Amniotic stem cell (primary cell): ENCODE measurements around the gene AIFM3.

ENCODE experiments used
- DNase-seq: peaks from one replicate; lab custom pipeline; 2025; lab: John Stamatoyannopoulos, UW

The AIFM3 gene

DNA sequence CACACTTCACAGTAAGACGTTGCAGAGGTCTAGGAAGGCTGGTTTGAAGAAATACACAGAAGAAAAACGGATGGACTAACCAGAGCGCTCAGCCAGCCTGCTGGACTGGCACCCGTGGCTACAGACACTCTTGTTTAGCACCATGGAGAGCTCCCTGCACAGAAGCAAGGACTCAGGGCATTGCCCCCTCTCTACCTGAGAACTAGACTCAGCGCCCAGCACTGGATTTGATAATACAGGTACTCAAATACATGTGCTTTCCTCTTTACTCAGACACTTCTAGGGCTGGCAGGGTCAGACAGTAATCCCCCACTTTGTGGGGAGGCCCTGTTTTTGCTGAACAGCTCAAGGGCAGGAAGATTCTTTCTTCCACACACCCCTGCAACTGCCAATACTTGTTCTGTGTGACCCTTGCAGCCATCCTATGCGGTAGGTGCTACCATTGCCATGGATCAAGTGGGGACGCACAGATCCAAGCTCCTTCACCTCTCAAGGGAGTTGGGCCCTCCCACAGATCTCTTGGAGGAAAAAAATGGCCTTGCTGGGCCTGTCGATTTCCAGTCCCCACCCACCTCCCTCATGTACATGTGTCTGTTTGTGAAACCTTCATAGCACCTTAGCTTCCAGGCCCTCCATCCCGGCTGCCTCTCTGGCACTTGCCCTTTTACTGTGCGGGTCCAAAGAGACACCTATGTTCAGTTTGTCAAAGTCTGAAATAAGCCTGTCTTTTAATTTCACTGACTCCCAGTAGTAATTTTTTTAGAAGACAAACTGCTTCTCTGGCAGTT is 42.8 kb downstream of the AIFM3 start:
- no peak for DNase-seq

DNA sequence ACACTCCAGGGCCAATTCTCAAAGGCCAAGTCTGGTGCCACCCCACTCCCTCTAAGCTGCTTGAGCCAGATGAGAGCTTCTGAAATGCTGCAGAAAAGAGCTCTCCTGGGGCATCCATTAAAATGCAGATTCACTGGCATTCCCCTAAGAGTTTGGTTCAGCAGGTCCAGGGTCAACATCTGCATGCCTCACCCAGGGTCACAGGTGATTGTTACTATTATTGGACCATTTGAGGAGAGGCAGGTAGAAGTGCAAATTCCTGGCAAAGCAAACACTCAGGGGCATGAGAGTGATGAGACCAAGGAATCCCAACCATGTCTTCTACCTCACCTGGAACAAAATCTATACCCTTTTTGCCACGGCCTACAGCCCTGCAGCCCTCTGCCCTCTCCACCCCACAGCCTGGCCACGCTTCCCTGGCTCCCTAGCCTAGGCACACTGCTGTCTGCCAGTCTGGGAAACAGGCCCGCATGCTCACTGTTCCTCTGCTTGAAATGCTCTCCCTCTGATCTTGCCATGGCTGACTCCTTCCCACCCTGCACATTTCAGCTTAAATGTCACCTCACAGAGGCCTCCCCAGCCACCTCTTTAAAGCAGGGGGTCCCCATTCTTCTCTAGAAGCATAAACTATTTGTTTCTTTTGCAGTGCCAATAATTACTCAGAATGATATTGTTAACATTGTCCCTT is 43.5 kb downstream of the AIFM3 start:
- DNase-seq = no peak

DNA sequence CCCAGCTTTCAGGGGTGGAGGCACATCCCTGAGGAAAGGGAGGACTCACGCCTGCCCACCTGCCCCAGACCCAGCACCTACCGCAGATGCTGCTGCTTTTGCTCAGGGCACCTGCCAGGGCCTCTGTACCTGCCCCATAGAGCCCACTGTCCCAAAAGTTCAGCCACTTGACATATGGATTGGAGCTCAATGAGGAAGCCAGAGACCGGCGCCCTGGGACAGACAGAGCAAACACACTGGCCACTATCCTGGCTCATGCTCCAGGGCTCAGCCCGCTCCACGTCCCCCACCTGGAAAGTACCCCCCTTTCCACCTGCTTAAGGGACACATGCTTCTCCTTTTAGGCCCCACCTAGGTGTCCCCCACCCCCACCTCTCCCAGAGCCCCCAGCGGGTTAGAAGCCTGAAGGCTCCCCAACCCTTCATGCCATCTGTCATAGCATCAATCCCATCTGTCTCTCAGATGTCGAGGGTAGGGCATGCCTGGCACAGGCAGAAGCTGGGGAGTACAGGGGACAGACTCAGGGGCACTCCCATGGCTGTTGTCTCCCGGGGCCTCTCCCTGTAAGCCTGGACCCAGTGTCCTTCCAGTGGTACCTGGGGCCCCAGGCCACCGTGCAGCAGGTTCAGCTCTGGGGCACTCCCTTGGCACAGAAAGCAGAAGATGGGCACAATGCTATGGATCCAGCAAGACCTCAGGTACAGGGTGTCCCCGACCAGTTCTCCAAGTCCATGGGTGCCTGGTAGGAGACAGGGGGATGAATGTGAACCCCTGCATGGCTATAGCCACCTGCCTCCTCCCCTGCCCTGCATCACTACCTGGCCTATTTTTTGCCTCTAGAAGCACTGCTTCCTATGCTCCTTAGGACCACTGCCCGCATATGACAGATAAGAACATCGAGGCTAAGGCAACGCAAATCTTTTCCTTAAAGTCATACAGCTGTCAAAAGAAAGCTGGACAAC is 45.7 kb downstream of the AIFM3 start:
- DNase-seq = no peak

DNA sequence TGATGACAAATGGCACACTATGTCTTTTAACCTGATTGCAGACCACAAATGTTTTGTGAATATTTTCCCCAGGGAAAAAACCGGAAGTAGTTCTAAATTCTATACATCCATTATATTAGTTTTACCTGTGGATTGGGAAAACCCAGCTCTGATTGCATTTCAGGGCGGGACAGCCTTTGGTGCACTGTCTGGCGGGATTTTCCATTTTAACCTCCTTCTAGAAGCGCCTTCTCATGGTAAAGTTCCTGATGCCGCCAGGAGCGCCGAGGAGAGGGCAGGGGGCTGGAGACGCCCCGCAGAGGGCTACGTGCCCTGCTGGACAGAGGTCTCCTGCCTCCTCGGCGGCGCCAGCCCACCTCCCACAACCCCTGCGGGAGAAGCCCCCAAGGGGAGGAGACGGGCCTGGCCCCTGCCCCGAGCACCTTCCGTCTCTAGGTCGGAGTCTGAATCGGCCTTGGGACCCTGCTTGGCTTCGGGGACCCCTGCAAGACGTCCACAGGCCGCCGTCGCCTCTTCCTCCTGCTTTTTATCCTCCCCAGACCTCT is 46.7 kb downstream of the AIFM3 start:
- DNase-seq = no peak

DNA sequence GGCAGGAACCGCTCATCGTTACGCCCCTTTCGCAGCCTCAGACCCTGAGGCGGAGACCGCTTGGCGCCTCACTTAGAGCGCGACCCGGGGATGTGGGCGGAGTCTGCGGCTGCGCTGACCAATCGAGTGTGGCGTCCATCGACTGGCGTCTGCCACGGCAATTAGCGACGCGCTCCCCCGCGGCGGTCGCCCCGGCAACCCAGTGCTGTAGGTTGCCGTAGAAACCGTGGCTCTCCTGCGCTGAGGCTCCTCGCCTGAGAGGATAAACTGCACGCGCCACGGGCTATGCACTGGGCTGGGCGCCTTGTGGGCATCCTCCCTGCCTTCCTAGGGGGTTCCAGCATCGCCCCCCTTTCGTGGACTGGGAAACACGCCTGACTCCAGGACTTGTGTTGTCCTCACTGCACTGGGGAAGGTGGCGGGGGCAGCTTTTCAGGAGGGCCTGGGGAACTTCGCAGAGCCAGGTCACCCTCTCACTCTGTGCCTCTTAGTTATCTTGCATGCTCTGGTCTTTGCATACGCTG is 47.2 kb downstream of the AIFM3 start:
- DNase-seq = peak; percentile 82

DNA sequence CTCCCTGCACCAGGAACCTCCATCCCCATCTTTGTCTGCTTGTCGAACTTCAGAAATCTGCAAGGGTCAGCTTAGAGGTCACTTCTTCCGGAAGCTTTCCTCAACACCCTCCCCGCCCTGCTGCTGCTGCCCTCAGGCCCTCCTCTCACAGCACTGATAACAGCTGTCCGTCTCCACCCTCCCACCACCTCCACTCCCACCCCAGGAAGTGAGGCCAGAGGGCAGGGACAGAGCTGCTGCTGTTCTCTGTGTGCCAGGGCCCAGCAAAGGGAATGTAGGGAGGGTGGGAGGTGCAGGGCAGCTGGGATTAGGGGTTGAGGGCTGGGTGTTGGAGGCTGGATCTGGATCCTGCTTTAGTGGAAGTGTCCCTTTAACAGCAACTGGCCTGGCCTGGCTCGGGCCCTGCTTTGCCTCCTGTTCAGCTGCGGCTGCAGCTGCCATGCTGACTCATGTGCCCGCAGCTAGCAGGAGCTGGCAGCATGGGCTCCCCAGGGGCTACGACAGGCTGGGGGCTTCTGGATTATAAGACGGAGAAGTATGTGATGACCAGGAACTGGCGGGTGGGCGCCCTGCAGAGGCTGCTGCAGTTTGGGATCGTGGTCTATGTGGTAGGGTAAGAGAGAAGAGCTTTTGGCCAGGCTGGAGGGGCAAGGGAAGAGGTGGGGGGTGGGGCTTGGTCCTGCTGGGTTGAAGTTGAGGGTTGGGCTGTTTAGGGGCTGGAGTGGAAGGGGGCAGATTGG is 47.8 kb downstream of the AIFM3 start, which contains the start of gene P2RX6:
Gene P2RX6, plus strand, starts transcription at position 440 of the 740 bp plus-strand sequence. Its CDS starts 10 bp downstream, at position 450.
- DNase-seq = no peak

DNA sequence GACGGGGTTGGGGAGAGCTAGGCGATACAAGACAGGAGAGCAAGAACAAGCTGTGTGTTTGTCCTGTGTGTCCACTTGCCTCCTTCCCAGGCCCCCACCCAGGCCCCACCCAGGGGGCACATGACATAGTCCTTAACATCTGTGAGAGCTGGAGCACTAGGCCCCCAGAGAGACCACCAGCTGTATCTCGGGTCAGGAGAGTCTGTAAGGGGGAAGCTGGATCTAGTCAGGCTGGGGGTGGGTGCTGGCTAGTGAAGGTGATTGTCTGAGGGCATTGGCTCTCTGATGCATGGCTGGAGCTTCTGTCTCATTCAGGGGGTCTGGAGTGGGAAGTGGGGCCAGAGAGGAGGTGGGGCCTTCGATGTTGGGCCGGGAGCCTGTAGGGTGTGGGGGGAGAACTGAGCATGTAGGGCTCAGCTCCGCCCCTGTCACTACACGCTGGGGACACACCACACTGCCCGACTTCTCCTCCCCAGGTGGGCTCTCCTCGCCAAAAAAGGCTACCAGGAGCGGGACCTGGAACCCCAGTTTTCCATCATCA is 48.5 kb downstream of the AIFM3 start:
- no peak for DNase-seq

DNA sequence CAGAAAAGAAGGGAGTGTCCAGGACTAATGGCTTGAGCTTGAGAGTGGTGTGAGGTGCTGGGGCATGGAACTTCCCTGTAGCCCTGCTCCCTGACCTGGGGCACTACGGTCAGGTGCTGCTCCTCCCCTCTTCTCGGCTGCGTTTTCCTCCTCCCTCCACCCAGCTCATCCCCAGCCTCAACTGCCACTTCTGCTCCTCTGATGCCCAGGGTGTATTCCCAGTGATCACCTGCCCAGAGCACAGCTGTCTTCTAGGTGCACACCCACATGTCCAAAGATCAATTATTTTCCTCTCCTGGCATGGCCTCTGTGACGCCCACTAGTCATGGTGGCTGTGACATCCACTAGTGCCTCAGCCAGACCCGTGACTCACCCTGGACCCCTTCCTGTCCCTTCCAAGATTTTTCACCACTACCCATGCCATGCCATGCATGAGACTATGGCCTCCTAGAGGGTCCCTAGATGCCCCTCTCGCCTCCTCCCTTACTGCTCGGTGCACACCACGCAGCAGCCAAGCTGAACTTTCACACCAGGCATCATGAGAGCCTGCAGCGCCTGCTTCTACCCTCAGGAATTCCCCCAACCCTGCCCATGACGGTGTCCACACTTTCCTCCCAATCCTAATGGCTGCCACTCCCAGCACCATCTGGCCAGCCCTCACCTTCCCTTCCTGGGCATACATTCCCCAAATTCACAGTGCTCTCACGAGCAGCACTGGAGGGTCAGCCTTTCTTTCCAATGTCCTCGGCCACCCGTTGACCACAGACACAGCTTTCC is 49.8 kb downstream of the AIFM3 start:
- no peak for DNase-seq

DNA sequence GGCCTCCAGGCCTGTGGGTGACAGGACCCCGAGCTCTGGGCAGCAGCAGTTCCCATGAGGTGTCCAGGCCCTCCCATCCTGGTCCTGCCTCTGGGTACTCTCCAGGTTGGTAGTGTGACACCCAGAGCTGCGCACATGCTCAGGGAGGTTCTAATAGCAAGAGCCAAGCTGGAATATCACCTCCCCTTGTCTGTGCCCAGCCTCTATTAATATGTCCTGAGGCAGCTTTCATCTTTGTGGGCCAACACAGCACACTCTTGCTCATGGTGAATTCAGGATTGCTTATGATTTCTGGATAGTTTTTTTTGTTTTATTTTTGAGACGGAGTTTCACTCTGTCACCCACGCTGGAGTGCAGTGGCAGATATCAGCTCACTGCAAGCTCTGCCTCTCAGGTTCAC is 51.3 kb downstream of the AIFM3 start:
- DNase-seq = no peak

DNA sequence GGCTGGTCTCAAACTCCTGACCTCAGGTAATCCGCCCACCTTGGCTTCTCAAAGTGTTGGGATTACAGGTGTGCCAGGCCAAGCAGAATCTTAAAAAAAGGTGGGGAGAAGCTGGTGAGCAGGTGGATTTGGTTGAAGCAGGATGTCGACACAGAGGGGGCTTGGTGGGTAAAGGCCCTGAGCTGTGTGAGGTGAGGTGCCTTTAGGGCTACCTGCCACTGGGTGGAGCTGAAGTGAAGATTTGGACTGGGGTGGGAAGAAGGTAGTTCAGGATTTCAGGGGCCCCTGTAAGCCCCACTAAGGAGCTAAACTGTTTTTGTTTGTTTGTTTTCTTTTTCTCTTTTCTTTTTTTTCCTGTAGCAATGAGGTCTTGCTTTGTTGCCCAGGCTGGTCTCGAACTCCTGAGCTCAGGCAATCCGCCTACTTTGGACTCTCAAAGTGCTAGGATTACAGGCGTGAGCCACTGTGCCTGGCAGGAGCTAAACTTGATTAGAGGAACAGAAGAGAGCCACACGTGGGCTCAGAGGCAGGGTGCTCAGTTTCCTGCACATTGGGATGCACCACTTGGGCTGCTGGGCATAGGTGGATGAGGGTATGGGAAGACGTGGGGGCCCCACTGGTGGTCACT is 53.9 kb downstream of the AIFM3 start:
- DNase-seq = no peak

DNA sequence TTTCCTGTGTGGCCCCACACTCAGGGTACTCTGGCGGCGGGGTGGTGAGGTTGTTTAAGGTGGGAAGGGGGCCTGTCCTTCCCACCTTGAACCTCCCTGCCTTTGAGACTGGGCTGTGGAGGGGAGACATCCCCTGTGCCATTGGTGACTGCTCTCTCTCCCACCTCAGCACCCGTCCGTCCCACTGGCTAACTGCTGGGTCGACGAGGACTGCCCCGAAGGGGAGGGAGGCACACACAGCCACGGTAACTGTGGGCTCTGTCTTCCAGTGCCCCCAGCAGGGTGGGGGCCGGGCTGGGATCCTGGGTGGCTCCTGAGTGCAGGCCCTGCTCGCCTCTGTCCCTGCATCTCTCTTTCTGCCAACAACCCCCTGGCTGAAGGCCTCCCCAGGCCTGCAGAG is 55.5 kb downstream of the AIFM3 start:
- no peak for DNase-seq

DNA sequence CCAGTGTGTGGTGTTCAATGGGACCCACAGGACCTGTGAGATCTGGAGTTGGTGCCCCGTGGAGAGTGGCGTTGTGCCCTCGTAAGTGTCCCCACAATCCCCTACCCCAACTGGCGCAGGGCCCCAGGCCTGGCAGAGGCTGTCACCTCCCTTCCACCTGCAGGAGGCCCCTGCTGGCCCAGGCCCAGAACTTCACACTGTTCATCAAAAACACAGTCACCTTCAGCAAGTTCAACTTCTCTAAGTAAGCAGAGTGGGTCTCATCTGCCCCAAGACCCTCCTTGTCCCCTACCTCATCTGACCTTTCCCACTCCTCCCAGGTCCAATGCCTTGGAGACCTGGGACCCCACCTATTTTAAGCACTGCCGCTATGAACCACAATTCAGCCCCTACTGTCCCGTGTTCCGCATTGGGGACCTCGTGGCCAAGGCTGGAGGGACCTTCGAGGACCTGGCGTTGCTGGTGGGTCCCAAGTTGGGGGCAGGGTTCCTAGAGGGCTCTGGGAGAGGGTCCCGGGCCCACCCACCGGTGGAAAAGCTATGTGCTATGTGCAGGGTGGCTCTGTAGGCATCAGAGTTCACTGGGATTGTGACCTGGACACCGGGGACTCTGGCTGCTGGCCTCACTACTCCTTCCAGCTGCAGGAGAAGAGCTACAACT is 56.0 kb downstream of the AIFM3 start:
- DNase-seq = no peak

DNA sequence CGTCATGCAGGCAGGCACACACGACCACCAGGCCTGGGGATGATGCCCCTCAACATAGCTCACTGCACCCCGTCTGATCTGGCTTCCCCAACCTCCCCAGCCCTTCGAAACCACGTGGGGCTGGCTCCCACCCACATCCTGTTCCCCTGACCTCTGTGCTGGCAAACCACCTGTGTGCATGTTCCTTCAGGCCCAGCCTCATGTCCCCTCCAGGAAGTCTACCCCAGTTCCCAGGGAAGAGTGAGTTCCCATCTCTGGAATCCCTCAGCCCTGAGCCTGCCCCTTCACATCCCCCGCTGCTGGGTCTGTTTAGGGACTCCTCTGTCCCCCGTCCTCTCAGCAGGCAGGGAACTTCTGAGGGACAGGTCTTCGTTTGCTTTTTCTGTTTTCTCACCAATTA is 58.2 kb downstream of the AIFM3 start:
- no peak for DNase-seq

DNA sequence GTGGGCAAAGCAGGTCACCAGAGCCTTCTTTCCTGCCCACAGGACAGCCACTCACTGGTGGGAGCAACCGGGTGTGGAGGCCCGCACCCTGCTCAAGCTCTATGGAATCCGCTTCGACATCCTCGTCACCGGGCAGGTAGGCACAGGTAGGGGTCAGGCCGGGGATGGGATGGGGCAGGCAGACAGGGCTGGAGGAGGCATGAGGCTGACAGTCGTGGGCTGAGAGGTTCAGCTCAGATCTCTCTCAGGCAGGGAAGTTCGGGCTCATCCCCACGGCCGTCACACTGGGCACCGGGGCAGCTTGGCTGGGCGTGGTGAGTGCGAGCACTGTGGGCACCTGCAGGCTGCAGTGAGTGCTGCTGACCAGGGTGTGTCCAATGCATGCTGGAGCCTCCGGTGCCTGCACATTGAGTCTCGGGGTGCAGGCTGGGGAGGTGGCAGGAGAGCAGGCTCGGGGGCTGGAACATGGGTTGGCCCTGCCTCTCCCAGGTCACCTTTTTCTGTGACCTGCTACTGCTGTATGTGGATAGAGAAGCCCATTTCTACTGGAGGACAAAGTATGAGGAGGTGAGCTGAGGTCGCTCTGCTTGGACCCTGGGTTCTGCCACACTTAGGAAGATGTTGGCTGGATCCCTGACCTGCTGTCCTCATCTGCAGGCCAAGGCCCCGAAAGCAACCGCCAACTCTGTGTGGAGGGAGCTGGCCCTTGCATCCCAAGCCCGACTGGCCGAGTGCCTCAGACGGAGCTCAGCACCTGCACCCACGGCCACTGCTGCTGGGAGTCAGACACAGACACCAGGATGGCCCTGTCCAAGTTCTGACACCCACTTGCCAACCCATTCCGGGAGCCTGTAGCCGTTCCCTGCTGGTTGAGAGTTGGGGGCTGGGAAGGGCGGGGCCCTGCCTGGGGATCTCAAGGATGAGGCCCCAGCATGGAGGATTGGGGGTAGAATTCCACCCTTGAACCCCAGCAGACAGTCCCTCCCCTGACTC is 59.0 kb downstream of the AIFM3 start:
- no peak for DNase-seq

DNA sequence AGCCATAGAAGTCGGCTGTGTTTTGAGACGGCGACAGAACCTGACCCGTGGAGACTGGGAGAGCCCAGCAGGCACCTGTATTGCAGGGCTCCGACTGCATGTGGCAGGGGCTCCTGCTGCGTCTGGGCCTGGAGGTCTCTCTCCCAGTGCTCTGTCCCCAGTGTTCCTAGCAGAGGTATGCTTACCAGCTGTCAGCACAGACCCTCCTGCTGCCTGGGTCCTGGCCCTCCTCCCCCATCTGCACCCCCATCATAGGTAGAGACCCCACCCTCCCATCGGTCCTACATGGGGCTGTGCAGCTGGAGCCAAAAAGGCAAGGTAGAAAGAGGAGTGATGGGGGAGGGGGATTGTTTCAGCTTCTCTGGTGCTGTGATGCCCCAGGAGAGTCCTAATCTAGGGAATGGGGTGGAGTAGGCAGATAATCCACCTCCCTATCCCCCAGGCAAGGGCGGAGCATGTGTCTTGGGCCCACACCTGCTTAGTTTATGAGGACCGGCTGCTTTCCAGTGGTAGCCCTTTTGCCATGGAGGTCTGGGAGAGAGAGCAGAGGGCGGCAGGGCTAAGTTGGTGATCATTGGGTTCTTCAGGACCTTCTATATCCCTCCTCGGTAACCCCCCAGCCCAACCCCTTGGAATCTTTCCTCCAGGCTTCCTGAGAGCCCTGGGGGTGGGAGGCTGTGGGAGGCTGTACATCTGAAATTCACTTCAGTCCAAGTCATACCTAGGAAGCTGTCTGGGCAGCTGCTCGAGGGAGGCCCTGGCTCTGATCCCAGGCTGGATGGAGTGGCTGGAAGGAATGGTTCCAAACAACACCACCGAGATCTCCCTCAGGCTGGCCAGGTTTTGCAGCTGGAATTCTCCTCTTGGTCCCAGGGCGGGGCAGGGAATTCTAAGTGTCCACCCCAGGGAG is 60.0 kb downstream of the AIFM3 start:
- DNase-seq = no peak
